IPS DF 4.7 (cell line): ENCODE results near the gene GRB14.

Source experiments
- DNase-seq: peaks from one replicate; pipeline ENCODE4 v3.0.0-alpha.2; 2013; ENCODE audit warnings: low spot score; ENCODE audit errors: extremely low read depth

Gene GRB14

DNA sequence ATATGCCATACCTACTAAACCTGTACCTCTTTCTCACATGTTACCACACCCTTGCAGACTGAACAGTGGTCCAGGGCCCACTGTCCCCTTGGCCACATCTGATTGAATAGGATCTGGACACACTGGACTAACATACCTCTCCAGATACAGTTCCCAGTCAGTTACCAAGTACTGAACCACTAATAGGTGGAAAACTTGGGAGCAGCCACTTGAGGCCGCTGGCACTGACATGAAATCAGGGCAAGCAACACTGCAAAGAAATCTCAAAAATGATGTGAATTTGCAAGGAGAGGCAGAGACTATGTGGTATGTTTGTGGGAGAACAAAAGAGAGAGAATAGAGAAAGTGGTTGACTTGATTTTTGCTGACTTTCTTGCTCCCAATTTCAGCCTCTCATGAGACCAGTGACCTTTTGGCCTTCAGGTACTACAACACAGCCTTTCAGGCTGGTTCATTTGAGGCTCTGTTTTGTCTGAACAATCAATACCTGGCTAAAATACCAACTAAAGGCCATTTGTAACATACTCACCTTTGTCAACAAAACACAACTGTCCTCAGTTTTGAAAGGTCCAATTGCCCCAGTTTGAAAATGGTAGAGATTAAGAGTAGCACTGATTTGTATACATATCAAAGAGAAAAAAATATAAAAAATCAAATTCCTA is 7.8 kb downstream of the GRB14 start:
- no peak for DNase-seq

DNA sequence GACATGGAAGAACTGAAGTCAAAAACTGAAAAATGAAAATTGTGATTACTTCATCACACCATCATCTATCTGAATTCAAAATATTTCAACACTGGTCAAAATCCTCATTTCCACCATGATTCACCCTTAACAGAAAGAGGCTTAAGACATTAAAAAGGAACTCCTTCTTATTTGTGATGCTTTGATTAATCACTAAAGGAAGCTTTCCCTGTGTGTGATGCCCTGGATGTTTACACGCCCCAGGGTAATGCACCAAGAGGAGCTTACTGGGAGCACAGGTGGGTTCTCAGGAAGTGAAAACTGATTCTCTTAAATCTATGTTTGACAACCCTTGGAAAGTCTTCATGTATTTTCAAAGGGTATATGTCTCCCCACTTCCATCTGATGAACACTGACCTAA is 11.5 kb downstream of the GRB14 start:
- no peak for DNase-seq

DNA sequence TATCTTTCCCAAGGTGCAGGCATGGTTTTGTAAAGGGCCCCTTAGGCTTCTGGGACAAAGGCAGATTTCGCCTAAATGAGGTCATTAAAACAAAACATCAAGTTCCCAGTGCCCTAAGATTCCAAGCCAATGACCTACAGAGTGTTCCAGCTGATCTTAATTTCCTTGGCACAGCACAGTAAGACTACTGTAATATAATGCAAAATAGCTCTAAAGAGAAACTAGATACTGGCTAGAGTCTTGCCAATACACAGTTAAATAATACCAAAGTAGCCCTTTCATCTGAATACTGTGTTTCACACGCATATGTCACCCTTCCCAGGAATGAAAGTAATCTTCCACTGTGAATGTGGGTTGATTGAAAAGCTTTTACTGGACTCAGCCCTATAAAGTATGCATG is 14.7 kb downstream of the GRB14 start:
- no peak for DNase-seq

GRCh38 chr2:164605295-164605694 is 16.0 kb downstream of the GRB14 start:
- DNase-seq, result no peak

DNA sequence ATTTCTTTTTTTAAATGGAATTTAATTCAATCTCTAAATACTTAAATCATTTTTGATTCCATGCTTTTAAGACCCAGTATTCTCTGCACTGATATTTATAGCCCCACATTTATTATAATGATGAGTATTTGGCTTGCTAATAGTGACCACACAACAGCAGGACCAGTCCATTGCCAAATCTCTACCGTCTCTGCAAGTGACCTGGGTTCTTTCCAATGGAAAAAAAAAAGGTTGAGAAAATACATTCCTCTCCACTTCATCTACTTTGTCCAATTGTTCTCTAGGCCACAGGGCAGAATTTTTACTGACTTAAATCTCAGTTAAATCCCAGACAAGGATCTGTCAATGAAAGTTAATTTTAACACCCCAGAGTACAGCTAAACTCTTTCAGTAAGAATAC is 20.5 kb downstream of the GRB14 start:
- DNase-seq, result no peak

GRCh38 chr2:164599954-164600589 is 21.2 kb downstream of the GRB14 start:
- DNase-seq, result no peak

GRCh38 chr2:164597983-164598382 is 23.3 kb downstream of the GRB14 start:
- no peak for DNase-seq

- DNase-seq, result no peak
These were observed 26.3 kb downstream of the GRB14 start for GRCh38 chr2:164595031-164595430.

DNA sequence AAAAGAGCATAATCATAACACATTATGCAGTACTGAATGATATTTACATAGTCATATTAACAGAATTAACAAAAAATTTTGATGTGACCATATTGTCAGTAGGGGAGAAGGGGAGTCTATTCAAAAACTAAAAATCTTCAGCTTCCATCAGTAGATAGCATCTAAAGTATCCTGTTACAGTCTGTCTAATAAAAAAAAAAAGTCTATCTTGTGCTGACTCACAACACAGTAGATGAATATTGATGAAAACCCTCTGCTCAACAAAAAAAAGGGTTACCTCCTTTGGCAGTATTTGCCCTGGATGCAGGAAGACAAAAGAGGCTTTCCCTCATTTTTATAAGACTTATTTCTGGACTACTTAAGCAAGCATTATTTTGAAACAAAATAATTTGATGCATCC is 27.3 kb downstream of the GRB14 start:
- no peak for DNase-seq

DNA sequence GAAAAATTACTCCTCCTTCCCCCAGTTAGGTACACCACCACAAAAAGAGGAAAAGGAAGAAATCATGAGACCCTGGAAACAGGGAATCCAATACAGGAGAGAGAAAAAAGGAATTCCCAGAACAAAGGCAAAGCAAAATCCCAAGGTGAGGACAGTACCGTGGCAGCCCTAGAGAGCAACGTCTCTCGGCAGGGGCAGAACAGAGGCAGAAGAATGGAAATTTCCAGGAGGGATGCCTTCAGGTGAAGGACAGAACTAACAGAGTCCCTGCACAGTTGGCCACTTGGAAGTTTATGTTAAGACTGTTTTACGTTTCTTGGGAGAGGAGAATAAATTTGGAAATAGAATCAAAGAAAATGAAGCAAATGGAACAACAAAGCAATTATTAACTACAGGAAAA is 27.7 kb downstream of the GRB14 start:
- DNase-seq, result no peak

- DNase-seq, result no peak
These were observed 31.8 kb downstream of the GRB14 start for GRCh38 chr2:164589522-164589921.

- DNase-seq, result no peak
These were observed 40.2 kb downstream of the GRB14 start for GRCh38 chr2:164581050-164581449.

GRCh38 chr2:164574931-164575330 is 46.4 kb downstream of the GRB14 start:
- no peak for DNase-seq

- DNase-seq, result no peak
These were observed 50.8 kb downstream of the GRB14 start for GRCh38 chr2:164570475-164570874.

GRCh38 chr2:164569378-164569777 is 51.9 kb downstream of the GRB14 start:
- no peak for DNase-seq

DNA sequence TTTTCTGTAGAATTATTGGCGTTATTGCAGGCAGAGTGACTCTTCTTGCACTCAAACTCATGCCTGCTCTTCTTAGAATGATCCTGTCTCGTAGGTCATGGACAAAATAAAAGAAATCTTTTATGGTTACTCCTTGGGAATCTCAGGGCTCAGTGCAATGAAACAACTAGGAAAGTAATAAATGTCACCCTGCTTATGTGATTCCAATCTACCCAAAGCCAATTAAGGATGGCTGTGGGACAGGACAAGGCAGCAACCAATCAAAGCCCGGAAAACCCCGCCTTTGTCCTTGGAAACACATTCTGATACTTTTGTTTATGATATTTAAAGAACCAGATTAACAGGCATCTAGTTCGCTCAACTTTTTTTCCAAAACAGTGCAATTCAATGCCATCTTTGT is 53.0 kb downstream of the GRB14 start:
- DNase-seq, result no peak

GRCh38 chr2:164567335-164567989 is 53.8 kb downstream of the GRB14 start:
- DNase-seq, result no peak

- DNase-seq, result no peak
These were observed 55.9 kb downstream of the GRB14 start for GRCh38 chr2:164565359-164565758.

DNA sequence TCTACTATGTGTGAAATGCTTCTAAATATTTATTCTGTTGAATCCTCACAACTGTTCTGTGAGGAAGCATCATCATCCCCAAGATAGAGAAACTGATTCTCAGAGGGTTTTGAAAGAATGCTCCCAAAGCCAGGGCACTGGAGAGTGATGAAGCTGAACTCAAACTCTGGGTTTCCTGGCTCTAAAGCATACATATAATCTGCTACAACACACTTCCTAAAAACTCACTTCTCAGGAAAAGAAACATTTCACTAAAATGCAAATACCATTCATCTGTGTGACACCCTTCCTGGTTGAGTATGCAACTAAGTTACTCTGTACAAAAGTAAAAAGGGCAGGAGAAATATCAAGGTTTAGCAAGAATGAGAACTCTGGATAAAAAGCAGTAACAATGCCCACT is 58.6 kb downstream of the GRB14 start:
- no peak for DNase-seq

GRCh38 chr2:164561991-164562390 is 59.3 kb downstream of the GRB14 start:
- no peak for DNase-seq

DNA sequence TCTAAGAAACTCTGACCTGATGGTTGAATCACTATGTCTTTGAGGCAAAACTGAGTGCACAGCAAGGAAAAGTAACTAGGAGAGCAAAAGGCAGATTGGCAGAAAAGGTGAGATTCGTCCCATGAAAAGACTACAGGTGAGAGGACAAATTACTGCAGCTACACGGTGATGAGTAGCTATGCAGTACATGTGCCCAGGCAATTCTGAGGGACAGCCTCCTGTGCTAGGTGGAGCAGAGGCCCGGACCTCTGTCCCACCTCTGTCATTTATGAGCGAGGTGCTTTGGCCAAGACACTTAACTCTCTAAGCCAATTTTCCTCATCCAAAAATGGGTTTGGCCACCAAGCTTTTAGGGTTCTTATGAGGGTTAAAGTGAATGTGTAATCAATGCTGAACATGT is 59.9 kb downstream of the GRB14 start:
- no peak for DNase-seq

- DNase-seq, result no peak
These were observed 60.4 kb downstream of the GRB14 start for GRCh38 chr2:164560902-164561301.
